Esophagus (tissue), 2 donors: ENCODE data around the gene FNDC1. TPM values are rescaled to one million over a fixed set of nuclear protein-coding genes. Genes with fewer than 3 reads are reported as not detected.

Experiments used
- H3K27ac ChIP-seq, 2 donors: one replicate each; pipeline ENCODE4 v1.5.1; 2013; ENCODE audit warnings: low read depth in 2 of 2, mild to moderate bottlenecking in 2 of 2, inconsistent platforms in 1 of 2, low read length in 1 of 2, moderate library complexity in 1 of 2
- H3K27me3 ChIP-seq, 2 donors: one replicate each; pipeline ENCODE4 v1.6.1; 2013; ENCODE audit warnings: low read length in 2 of 2, control low read depth in 1 of 2, mild to moderate bottlenecking in 1 of 2; ENCODE audit not compliant: insufficient read depth in 2 of 2, control insufficient read depth in 1 of 2
- H3K36me3 ChIP-seq, 2 donors: one replicate each; pipeline ENCODE4 v1.6.1; 2013; ENCODE audit warnings: low read length in 1 of 2; ENCODE audit not compliant: control insufficient read depth in 2 of 2, insufficient read depth in 2 of 2
- H3K4me1 ChIP-seq, 2 donors: one replicate each; pipeline ENCODE4 v1.6.1; 2013; ENCODE audit warnings: low read length in 1 of 2; ENCODE audit not compliant: control insufficient read depth in 2 of 2, insufficient read depth in 2 of 2
- H3K4me3 ChIP-seq, 2 donors: one replicate each; pipeline ENCODE4 v1.5.1; 2013; ENCODE audit warnings: low read length in 2 of 2, mild to moderate bottlenecking in 2 of 2, low read depth in 1 of 2, moderate library complexity in 1 of 2
- H3K9me3 ChIP-seq, 2 donors: one replicate each; pipeline ENCODE4 v1.6.1; 2013; ENCODE audit warnings: mild to moderate bottlenecking in 2 of 2, low read depth in 1 of 2, low read length in 1 of 2, moderate library complexity in 1 of 2; ENCODE audit not compliant: control insufficient read depth in 2 of 2, insufficient read depth in 1 of 2
- WGBS, 2 donors: extraction: QIAGEN DNeasy Blood & Tissue Kit; methylation state at CpG; one replicate each; pipeline ENCODE4 v1.1.7; 2013; 5-methylcytosine and 5-hydroxymethylcytosine counted together
- polyA plus RNA-seq, 2 donors: library from polyadenylated mRNA; stranded (reverse); fragments of 200-250 nt; gene quantifications; one replicate each; pipeline ENCODE4 v1.2.3, GENCODE V29; 2013
- donor health status: healthy with polysubstance abuse.
- donor health status: Bipolar disorder and iron deficiency.

Gene FNDC1
- polyA plus RNA-seq, 2 donors: 0.01 to 0.02 TPM

DNA sequence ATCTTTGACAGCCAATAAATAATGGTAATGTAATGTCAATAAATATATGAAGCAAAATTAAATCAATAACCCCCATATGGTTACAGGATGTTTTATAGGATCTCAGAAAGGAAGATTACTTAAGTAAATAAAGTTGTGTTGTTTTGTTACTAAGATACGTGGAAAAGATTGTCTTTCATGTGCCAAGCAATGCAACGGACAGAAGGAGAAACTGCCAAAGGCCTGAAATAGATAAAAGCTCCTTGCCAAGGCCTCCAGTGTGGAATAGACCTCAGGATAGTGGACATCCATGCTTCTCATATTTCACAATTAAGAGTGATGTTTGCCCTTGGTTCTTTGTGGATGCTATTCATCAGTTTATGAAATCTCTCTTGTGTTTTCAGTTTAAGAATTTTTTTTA lies 16.4 kb upstream of the FNDC1 start:
- H3K4me3 ChIP-seq: no peak overlapping the region
- H3K27me3 ChIP-seq: no peaks in the 10 kb centered on the region
- 37 to 49% methylated on average over 2 of the region's 2 CpGs for WGBS, 2 donors
- no peak overlapping the region for H3K27ac ChIP-seq
- H3K4me1 ChIP-seq: no peaks in the 10 kb centered on the region
- H3K9me3 ChIP-seq: no peaks in the 10 kb centered on the region
- H3K36me3 ChIP-seq: no peaks in the 10 kb centered on the region

DNA sequence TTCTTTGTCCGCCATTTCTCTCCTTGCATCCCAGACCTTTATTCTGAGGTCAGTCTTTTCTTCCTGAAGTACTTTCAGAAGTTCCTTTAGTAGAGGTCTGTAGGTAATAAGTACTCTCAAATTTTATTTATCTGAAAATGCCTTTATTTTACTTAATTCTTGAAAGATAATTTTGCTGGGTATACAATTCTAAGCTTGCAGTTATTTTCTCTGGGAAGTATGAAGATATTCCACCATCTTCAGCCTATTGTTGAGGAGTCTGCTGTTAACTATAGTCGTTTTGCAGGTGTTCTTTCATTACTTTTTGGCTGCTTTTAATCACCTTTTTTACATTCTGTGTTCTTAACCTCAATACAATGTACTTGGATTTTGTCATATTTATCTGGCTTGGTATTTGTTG lies 13.5 kb upstream of the FNDC1 start:
- H3K9me3 ChIP-seq: peaks cover 0 to 2% of the 10 kb centered on the region in 2 donors
- 58 to 75% methylated on average over 2 of the region's 2 CpGs for WGBS, 2 donors
- no peak overlapping the region for H3K4me3 ChIP-seq

DNA sequence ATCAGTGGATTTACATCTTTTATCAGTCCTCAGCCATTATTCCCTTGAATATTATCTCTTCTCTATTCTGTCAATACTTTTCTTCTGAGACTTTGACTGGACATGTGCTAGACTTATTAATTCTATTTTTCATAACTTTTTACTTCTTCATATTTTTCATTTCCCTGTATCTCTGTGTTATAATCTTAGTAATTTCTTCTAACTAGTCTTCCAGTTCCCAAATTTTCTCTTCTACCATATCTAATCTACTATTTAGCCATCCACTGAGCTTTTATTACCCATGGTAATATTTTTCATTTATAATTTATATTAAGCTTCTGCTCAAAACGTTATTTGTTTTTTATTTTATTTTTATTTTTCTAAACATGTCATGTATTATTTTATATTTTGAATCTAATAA lies 13.1 kb upstream of the FNDC1 start:
- H3K36me3 ChIP-seq: no peaks in the 10 kb centered on the region
- H3K4me3 ChIP-seq: no peak overlapping the region
- peaks cover 0 to 5% of the 10 kb centered on the region in 2 donors for H3K9me3 ChIP-seq
- WGBS, 2 donors: 31 to 39% methylated on average over 1 of the region's 1 CpG
- no peaks in the 10 kb centered on the region for H3K4me1 ChIP-seq
- no peak overlapping the region for H3K27ac ChIP-seq
- no peaks in the 10 kb centered on the region for H3K27me3 ChIP-seq

More for the DNA sequence above, 13.5 kb upstream of the FNDC1 start:
- H3K27me3 ChIP-seq: no peaks in the 10 kb centered on the region
- H3K36me3 ChIP-seq: no peaks in the 10 kb centered on the region
- no peak overlapping the region for H3K27ac ChIP-seq
- no peaks in the 10 kb centered on the region for H3K4me1 ChIP-seq

DNA sequence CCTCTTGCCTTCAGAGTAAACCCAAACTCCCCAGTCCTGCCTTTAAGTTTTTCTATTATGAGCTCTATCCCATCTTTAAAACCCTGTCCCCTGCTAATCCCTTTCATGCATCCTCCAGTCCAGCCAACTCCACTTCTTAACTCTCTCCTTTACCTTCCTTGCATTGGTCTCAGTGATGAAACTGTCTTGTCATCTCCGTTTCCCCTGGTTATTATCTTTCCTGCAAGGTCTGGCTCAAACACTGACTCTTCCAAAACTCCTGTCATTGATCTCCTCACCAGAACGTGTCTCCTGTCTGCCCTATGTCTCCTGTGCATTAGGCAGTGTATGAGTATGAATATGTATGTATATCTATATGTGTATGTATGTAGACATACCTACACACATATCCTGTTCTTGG lies 11.8 kb upstream of the FNDC1 start:
- H3K9me3 ChIP-seq: peaks cover 0 to 5% of the 10 kb centered on the region in 2 donors
- H3K4me1 ChIP-seq: no peaks in the 10 kb centered on the region
- 61 to 71% methylated on average over 2 of the region's 2 CpGs for WGBS, 2 donors
- no peak overlapping the region for H3K27ac ChIP-seq
- H3K36me3 ChIP-seq: no peaks in the 10 kb centered on the region
- no peaks in the 10 kb centered on the region for H3K27me3 ChIP-seq
- no peak overlapping the region for H3K4me3 ChIP-seq

DNA sequence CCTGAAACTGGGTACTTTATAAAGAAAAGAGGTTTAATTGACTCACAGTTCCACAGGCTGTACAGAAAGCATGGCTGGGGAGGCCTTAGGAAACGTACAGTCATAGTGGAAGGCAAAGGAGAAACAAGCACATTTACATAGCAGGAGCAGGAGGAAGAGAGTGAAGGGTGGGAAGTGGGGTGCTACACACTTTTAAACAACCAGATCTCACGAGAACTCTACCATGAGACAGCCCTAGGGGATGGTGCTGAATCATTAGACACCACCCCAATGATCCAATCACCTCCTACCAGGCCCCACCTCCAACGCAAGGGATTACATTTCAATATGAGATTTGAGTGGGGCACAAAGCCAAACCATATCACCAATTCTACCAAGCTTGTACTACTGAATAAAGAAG lies 7.4 kb upstream of the FNDC1 start:
- no peak overlapping the region for H3K4me3 ChIP-seq

DNA sequence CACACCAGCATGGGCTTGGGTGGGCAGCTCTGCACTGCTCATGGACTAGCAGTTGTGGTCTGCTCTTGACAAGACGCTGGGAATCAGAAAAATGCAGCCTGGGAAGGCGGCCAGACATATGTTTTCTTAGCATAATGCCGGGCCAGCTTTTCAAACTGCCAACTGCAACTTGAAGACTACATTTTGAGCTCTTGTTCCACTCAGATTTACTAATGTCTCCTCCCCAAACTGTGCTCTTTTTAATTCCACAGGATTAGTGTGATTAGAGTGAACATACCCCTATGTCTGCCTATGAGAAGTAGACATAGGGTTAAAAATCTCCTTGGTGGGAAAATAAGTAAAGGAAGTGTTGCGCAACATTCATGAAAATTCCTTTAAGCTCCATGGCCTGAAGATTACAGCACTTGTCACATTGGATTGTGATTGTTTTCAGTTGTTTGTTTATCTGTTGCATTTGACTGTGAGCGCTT lies 5.3 kb upstream of the FNDC1 start:
- 32 to 43% methylated on average over 5 of the region's 5 CpGs for WGBS, 2 donors
- peaks cover 0 to 5% of the 10 kb centered on the region in 2 donors for H3K9me3 ChIP-seq

More for the DNA sequence above, 7.4 kb upstream of the FNDC1 start:
- 67 to 74% methylated on average over 3 of the region's 3 CpGs for WGBS, 2 donors
- Histone ChIP-seq H3K9me3 (peaks cover 0 to 5% of the 10 kb centered on the region in 2 donors), H3K27ac (no peak overlapping the region), H3K36me3 (no peaks in the 10 kb centered on the region), H3K27me3 (no peaks in the 10 kb centered on the region), H3K4me1 (no peaks in the 10 kb centered on the region)

DNA sequence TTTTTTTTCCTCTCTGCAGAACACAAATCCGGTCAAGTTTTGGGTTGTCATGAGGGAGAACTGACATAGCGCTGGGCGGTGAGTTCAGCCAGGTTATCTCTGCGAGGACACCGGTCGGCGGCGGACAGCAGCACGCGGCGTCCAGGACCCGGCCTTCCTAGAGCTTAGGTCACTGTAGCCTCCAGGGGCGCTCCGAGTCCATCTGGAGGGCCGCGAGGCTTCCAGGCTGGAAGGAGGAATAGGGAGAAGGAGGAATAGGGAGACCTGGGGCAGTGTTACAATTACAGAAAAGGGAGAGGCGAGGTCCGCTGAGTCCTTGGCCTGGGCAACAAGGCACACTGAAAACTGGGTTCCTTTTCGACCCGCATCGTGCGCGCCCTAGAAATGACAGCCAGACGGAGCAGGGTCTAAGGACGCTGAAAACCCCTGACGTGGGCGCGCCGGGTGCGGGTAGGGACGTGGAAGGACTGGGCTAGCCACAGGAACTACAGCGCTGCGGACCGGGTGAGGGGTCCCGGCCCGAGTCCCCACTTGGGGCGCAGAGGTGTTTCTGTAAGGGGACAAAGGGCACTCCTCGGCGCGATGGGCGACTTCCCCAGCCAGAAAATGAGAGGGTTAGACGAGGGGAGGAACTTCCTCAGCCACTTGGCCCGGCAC lies 536 bp upstream of the FNDC1 start:
- Histone ChIP-seq H3K27me3 (peaks cover 0 to 7% of the 10 kb centered on the region in 2 donors), H3K9me3 (no peaks in the 10 kb centered on the region), H3K4me3 (peak overlapping the region in 1 of 2 donors; percentile 32), H3K4me1 (peaks cover 4 to 7% of the 10 kb centered on the region in 2 donors), H3K27ac (peak overlapping the region in 1 of 2 donors; percentile 24), H3K36me3 (no peaks in the 10 kb centered on the region)
- whole genome bisulfite sequencing, 2 donors: 21 to 33% methylated on average over 43 of the region's 43 CpGs

More for the DNA sequence above, 5.3 kb upstream of the FNDC1 start:
- peaks cover under 1 to 3% of the 10 kb centered on the region in 2 donors for H3K4me1 ChIP-seq
- H3K36me3 ChIP-seq: no peaks in the 10 kb centered on the region
- H3K27me3 ChIP-seq: no peaks in the 10 kb centered on the region
- H3K27ac ChIP-seq: no peak overlapping the region
- no peak overlapping the region for H3K4me3 ChIP-seq

DNA sequence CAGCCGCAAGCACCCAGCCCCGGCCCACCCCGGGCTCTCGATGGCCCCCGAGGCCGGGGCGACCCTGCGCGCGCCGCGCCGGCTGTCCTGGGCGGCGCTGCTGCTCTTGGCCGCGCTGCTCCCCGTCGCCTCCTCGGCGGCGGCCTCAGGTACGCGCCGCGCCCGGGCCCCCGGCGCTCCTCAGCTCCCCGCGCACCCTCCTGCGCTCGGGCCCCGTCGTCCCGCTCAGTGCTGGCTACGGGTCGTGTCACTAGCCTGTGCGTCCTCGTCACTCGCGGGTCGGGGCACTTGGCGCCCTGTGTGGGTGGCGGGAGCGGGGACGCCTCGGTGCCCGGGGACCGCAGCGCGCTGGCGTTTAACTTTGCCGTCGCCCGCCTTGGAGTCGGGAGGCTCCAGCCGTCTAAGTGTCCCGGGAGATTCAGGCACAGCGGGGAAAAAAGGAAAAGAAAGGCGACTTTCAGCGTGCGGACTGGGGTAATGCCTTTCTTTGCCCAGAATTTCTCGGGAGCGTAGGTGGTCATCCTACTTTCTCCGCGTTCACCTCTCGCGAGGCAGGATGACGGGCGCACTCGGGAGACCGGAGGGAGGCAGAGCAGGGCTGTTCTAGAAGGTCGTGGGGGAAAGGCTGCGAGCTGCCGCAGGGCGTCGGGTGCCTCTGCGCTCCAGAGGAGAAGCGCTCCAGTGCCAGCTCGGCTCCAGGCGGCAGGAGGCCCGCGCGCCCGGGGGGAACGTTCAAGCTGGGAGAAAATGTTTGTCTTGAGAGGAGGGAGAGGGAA lies 545 bp downstream of the FNDC1 start:
- Histone ChIP-seq H3K36me3 (no peaks in the 10 kb centered on the region), H3K4me3 (peak overlapping the region; percentile 29 to 32), H3K27ac (no peak overlapping the region), H3K9me3 (no peaks in the 10 kb centered on the region), H3K27me3 (peaks cover 0 to 7% of the 10 kb centered on the region in 2 donors), H3K4me1 (peaks cover 4 to 7% of the 10 kb centered on the region in 2 donors)
- WGBS, 2 donors: 1 to 4% methylated on average over 78 to 87 of the region's 87 CpGs

DNA sequence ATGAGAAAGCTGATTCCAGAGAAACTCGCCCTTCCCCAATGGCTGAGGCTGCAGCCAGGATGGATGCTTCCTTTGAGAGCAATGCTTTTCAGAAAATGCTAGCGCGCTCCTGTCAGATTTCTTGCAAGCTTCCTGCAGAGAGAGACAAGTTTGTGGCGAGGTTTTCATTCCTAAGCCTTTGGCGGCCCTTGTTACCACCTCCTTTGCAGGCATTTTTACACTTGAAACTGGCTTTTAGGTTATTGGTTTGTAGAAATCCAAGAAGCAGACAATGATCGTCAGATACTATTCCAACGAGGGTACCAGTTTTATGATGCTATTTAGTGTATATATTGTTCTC lies 1.1 kb downstream of the FNDC1 start:
- peaks cover 0 to 7% of the 10 kb centered on the region in 2 donors for H3K27me3 ChIP-seq
- H3K9me3 ChIP-seq: no peaks in the 10 kb centered on the region
- 6 to 8% methylated on average over 7 of the region's 7 CpGs for WGBS, 2 donors
- H3K4me3 ChIP-seq: peak overlapping the region in 1 of 2 donors; percentile 32
- H3K4me1 ChIP-seq: peaks cover 4 to 7% of the 10 kb centered on the region in 2 donors
- no peaks in the 10 kb centered on the region for H3K36me3 ChIP-seq
- no peak overlapping the region for H3K27ac ChIP-seq
